ENCODE data around the gene FCRLA. TPM values are rescaled to one million over a fixed set of nuclear protein-coding genes. Genes with fewer than 3 reads are reported as not detected.
"Not testable (repeated sequence)": the region's sequence is repeated elsewhere in the genome, so short reads cannot be mapped to it uniquely, and the experiment has no call there.

The FCRLA gene
- polyA plus RNA-seq, 3 donors: 0.21 to 0.28 TPM; not detected in 1

DNA sequence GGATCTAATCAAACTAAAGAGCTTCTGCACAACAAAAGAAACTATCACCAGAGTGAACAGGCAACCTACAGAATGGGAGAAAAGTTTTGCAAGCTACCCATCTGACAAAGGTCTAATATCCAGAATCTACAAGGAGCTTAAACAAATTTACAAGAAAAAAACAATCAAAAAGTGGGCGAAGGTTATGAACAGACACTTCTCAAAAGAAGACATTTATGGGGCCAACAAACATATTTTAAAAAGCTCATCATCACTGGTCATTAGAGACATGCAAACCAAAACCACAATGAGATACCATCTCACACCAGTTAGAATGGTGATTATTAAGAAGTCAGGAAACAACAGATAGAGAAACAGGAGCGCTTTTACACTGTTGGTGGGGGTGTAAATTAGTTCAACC lies 8.7 kb upstream of the FCRLA start:
- WGBS, 3 donors: 83 to 93% (median 89%) methylated on average over 2 of the region's 2 CpGs
- not testable (repeated sequence) for H3K27ac ChIP-seq (ENCODE audit: low read depth, low read length)

DNA sequence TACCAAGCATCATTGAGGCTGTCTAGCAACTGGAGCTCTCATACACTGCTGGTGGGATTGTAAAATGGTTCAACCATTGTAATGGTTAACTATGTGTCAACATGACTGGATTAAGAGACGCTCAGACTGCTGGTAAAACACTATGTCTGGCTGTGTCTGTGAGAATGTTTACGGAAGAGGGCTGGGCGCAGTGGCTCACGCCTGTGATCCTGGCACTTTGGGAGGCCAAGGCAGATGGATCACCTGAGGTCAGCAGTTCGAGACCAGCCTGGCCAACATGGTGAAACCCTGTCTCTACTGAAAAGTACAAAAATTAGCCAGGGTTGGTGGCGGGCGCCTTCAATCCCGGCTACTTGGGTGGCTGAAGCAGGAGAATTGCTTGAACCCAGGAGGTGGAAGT lies 4.8 kb upstream of the FCRLA start:
- no peak overlapping the region for H3K27ac ChIP-seq (ENCODE audit: low read depth, low read length)
- WGBS, 3 donors: 48 to 87% (median 80%) methylated on average over 8 of the region's 8 CpGs

GRCh38 chr1:161705537-161705936 lies 1.5 kb upstream of the FCRLA start:
- H3K27ac ChIP-seq (ENCODE audit: low read depth, low read length): no peak overlapping the region
- 67 to 91% (median 83%) methylated on average over 4 of the region's 4 CpGs for WGBS, 3 donors

DNA sequence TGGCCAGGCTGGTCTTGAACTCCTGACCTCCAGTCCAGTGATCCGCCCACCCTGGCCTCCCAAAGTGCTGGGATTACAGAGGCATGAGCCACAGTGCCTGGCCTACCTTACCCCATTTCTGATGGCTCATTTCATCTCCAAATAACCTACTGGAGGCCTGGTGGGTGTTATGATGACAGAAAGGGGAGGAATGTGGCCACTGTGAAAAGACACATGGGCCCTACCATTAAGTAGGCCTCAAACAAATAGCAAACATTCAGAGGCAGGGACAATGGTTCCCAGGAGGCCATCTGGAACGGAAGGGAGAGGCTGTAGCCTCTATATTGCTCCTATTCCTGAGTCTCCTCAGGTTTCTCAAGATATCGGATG lies 932 bp upstream of the FCRLA start:
- H3K27ac ChIP-seq (ENCODE audit: low read depth, low read length): no peak overlapping the region
- WGBS, 3 donors: 78 to 84% (median 81%) methylated on average over 3 of the region's 3 CpGs

GRCh38 chr1:161707503-161707902 lies 474 bp downstream of the FCRLA start:
- no peak overlapping the region for H3K27ac ChIP-seq (ENCODE audit: low read depth, low read length)
- WGBS, 3 donors: 84 to 97% (median 84%) methylated on average over 2 of the region's 2 CpGs

GRCh38 chr1:161709373-161709772 lies 2.3 kb downstream of the FCRLA start:
- WGBS, 3 donors: 71 to 80% (median 79%) methylated on average over 4 of the region's 4 CpGs
- H3K27ac ChIP-seq (ENCODE audit: low read depth, low read length): no peak overlapping the region

DNA sequence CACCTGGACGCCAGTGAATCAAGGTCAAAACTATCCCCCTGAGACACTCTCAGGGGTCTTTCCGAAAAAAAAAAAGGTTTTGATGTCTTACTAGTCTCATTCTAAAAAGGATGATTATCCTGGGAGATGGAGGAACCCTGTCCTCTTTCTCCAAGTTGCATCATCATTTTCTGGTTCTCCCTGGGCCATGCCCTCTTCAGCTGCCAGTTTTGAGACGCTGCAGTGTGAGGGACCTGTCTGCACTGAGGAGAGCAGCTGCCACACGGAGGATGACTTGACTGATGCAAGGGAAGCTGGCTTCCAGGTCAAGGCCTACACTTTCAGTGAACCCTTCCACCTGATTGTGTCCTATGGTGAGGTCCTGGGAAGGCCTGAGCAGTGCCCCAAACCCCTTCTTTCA lies 3.5 kb downstream of the FCRLA start:
- WGBS, 3 donors: 78 to 87% (median 81%) methylated on average over 4 of the region's 4 CpGs
- H3K27ac ChIP-seq (ENCODE audit: low read depth, low read length): no peak overlapping the region

GRCh38 chr1:161718559-161719324 lies 11.7 kb downstream of the FCRLA start:
- 63 to 79% (median 65%) methylated on average over 8 of the region's 8 CpGs for WGBS, 3 donors
- H3K27ac ChIP-seq (ENCODE audit: low read depth, low read length): no peak overlapping the region

- WGBS, 3 donors: 93 to 97% (median 95%) methylated on average over 1 of the region's 1 CpG
- no peak overlapping the region for H3K27ac ChIP-seq (ENCODE audit: low read depth, low read length)
These were observed 12.2 kb downstream of the FCRLA start for GRCh38 chr1:161719325-161719611.

DNA sequence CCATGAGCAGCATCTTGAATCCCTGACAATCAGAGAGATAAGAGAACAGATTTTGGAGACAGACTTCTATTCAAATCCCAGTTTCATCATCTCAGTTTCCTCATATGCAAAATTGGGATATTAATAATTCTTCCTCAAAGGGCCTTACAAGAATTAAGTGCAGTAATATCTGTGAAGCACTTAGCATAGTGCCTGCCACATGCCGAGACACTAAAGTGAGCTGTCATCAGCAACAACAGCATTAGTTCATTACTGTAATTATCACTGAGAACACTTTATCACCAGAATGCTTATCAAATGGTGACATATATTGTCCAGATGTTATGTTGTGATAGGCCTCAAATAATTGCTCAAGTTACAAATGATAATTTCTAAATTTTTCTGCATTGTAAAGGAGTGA lies 13.4 kb downstream of the FCRLA start:
- no peak overlapping the region for H3K27ac ChIP-seq (ENCODE audit: low read depth, low read length)
- WGBS, 3 donors: 86 to 96% (median 88%) methylated on average over 1 of the region's 1 CpG

DNA sequence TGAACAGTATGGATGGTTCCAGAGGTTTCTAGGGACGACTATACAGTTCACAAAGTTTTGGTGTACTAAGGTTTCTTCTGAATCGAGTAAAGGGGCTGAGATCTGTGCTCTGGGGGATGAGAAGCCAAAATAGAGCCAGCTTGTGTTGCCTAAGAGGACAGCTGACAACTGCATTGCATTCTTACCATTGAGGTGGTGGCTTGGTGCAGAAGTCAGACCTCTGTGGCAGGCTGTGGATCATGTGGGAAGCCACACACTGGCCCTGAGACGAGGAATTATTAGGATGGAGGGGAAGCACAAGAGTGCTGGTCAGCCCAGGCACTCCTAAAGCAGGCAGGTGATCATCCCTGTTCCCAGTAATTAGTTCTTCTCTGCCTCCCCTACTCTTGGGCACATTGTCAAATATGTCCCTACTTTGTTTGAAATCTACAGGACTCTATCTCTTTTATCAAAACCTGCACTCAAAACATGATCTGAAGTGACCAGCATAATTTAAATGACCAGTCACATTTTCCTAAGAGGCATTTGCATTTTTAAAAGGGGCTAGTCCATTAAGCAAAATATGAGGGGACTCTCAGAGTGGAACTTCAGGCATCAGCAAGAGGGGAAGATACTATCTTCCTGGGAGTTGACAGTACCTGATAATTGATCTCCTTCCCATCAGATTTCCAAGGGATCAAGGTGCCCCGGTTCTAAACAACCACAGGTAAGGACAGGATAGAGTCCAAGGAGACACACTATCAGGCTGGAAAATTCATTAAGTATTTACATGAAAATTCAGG lies 14.1 kb downstream of the FCRLA start, which contains the start of gene FCRLB:
FCRLB (plus strand) TSS at position 589 of the 782 bp plus-strand sequence. CDS start 1,129 bp downstream, outside the sequence.
- H3K27ac ChIP-seq (ENCODE audit: low read depth, low read length): no peak within 1 kb of the TSS
- 27 to 62% (median 40%) methylated on average over 4 of the region's 4 CpGs for WGBS, 3 donors

DNA sequence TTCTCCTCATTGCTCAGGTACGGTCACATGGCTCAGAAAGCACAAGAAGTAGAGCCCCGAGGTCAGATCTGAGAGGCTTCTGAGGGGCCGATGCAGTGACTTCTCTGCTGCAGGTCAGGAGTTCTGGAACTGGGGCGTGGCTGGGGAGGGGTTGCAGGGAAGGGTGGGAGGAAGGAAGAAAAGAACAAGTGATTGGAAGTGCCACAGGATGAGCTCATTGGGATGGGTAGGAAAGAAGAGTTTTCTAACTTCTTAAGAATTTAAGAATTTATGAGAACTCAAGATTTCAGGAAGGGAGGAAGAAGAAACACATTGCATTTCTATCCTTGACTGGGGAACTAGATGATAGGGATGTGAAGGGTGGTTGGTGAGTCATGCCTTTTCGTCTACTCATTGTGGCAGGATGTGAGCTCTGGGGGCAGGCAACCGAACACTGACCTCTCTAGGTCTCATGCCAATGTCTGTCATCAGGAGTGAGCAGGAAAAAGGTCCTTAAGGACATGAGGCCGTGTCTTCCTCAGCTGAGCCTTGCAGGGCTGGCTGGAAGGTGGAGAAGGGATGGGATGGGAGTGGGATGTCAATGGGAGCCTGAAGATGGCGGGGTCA lies 14.8 kb downstream of the FCRLA start:
- 47 to 57% (median 51%) methylated on average over 8 of the region's 8 CpGs for WGBS, 3 donors
- H3K27ac ChIP-seq (ENCODE audit: low read depth, low read length): no peak overlapping the region

GRCh38 chr1:161722406-161722805 lies 15.4 kb downstream of the FCRLA start:
- WGBS, 3 donors: 88 to 100% (median 89%) methylated on average over 1 of the region's 1 CpG
- H3K27ac ChIP-seq (ENCODE audit: low read depth, low read length): no peak overlapping the region

DNA sequence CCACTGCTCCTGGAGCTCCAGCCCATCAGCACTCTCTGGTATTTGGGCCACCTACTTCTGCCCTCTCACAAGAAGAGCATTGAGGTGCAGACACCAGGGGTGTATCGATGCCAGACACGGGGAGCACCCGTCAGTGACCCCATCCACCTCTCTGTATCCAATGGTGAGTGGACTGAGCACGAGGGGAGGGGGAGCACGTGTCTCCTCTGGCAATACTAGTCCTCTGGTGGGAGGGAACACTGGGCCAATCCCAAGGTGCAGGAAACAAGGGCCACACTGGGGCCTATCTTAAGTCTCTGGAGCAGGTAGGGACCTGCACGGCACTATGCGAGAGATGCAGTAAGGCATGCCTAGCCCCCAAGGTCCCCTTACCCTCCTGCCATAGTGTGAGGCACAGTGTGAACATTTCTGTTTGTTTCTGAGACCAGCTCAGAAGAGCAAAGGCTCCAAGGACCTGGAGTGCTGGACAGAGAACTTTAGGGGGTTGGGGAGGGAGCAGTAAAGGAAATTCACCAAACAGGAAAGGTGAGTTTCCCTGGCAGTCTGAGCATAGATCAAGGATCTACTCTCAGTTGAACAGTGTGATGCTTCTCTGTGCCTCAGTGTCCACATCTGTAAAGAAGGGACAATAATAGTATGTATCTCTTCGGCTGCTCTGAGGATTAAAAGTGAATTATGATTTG lies 16.6 kb downstream of the FCRLA start:
- 76 to 92% (median 90%) methylated on average over 8 of the region's 8 CpGs for WGBS, 3 donors
- H3K27ac ChIP-seq (ENCODE audit: low read depth, low read length): no peak overlapping the region

DNA sequence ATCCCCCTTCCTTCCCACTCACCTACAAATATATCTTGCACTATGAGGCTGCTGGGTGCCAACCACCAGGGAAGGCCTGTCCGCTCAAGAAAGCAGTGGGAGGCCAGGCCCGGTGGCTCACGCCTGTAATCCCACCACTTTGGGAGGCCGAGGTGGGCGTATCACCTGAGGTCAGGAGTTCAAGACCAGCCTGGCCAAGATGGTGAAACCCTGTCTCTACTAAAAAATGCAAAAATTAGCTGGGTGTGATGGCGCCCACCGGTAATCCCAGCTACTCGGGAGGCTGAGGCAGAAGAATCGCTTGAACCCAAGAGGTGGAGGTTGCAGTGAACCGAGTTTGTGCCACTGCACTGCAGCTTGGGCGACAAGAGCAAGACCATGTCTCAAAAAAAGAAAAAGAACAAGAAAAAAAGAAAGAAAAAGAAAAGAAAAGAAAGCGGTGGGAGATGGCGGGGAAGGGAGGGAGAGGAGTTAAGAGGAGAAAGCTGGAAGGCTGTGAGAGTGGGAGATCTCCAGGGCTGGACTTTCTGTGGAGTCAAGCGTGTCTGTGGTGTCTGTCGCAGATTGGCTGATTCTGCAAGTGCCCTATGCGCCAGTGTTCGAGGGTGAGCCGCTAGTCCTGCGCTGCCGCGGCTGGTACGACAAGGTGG lies 18.4 kb downstream of the FCRLA start:
- WGBS, 3 donors: 48 to 50% (median 48%) methylated on average over 21 to 22 of the region's 22 CpGs
- not testable (repeated sequence) for H3K27ac ChIP-seq (ENCODE audit: low read depth, low read length)

- H3K27ac ChIP-seq (ENCODE audit: low read depth, low read length): no peak overlapping the region
- 0 to 1% (median 1%) methylated on average over 34 of the region's 34 CpGs for WGBS, 3 donors
These were observed 19.0 kb downstream of the FCRLA start for GRCh38 chr1:161725908-161726472.

- 0 to 1% (median 1%) methylated on average over 42 to 83 of the region's 83 CpGs for WGBS, 3 donors
- no peak overlapping the region for H3K27ac ChIP-seq (ENCODE audit: low read depth, low read length)
These were observed 19.6 kb downstream of the FCRLA start for GRCh38 chr1:161726473-161727255.

Measured in adipose tissue (tissue), 3 donors.